Caco-2 (cell line): ENCODE data around the gene DCAF4. TPM values are rescaled to one million over a fixed set of nuclear protein-coding genes. Genes with fewer than 3 reads are reported as not detected.

ENCODE experiments used
- BruUV-seq: library from RNA; stranded (reverse); fragments of 400-500 nt; replicated peaks from 2 replicates; lab custom pipeline; 2021; lab: Mats Ljungman, UMichigan
- CTCF ChIA-PET: fragments of 300-600 bp; sonication (Branson Sonifier 250); formaldehyde crosslinking; loops from one replicate; lab custom pipeline; 2022; ENCODE audit warnings: antibody characterized with exemption; lab: Charles Lee
- POLR2A ChIA-PET: fragments of 300-600 bp; sonication (Branson Sonifier 250); formaldehyde crosslinking; loops from one replicate; lab custom pipeline; 2022; ENCODE audit warnings: antibody characterized with exemption; lab: Charles Lee
- DNase-seq, 2 experiments: peaks; one replicate each; pipeline versions ENCODE4 v3.0.0 to v3.0.0-alpha.2; 2020 to 2022
- H3K27me3 ChIP-seq: replicated peaks from 2 replicates; pipeline ENCODE4 v1.6.0; 2011; ENCODE audit warnings: low read length; ENCODE audit not compliant: control insufficient read depth, insufficient read depth
- H3K36me3 ChIP-seq: 2 replicates; pipeline ENCODE4 v1.5.1; 2011; ENCODE audit warnings: low read length; ENCODE audit not compliant: control insufficient read depth, insufficient read depth
- H3K4me1 ChIP-seq: fragments of 250-450 bp; sonication (Bioruptor Pico); 2 replicates; pipeline ENCODE4 v1.5.1; 2020; ENCODE audit warnings: mild to moderate bottlenecking
- H3K4me3 ChIP-seq: 2 replicates; pipeline ENCODE4 v1.5.1; 2011; ENCODE audit warnings: low read depth, mild to moderate bottlenecking, control low read depth, low read length
- H3K9me3 ChIP-seq: fragments of 250-450 bp; sonication (Bioruptor Pico); 2 replicates; pipeline ENCODE4 v1.5.1; 2020; ENCODE audit warnings: mild to moderate bottlenecking, moderate library complexity
- H3K27ac Mint-ChIP-seq: one replicate; pipeline ENCODE4 v1.8.0; 2022; ENCODE audit warnings: mixed read lengths; ENCODE audit not compliant: unreplicated experiment
- H3K27me3 Mint-ChIP-seq: one replicate; pipeline ENCODE4 v1.8.0; 2022; ENCODE audit warnings: mixed read lengths; ENCODE audit not compliant: insufficient read depth, unreplicated experiment
- H3K36me3 Mint-ChIP-seq: one replicate; pipeline ENCODE4 v1.8.0; 2022; ENCODE audit warnings: mild to moderate bottlenecking, mixed read lengths; ENCODE audit not compliant: insufficient read depth, unreplicated experiment
- H3K4me1 Mint-ChIP-seq: one replicate; pipeline ENCODE4 v1.8.0; 2022; ENCODE audit warnings: low read depth, mixed read lengths; ENCODE audit not compliant: unreplicated experiment
- H3K4me3 Mint-ChIP-seq: one replicate; pipeline ENCODE4 v1.8.0; 2022; ENCODE audit warnings: mild to moderate bottlenecking, moderate library complexity, mixed read lengths; ENCODE audit not compliant: unreplicated experiment
- H3K9me3 Mint-ChIP-seq: one replicate; pipeline ENCODE4 v1.8.0; 2022; ENCODE audit warnings: mixed read lengths; ENCODE audit not compliant: unreplicated experiment
- CTCF ChIP-seq, 2 experiments: fragments of 200-600 bp in 1 of 2; IDR thresholded peaks; 1 replicate in 1 of 2; 2 replicates in 1 of 2; pipeline versions ENCODE4 v1.5.1 to v1.8.0; 2011 to 2022; ENCODE audit warnings: antibody characterized with exemption in 1 of 2, control low read depth in 1 of 2, inconsistent platforms in 1 of 2, low read depth in 1 of 2, low read length in 1 of 2, mild to moderate bottlenecking in 1 of 2, moderate library complexity in 1 of 2; ENCODE audit not compliant: insufficient read depth in 1 of 2, severe bottlenecking in 1 of 2, unreplicated experiment in 1 of 2
- intact Hi-C: fragments of 100-400 bp; cut with micrococcal nuclease; formaldehyde crosslinking; loops from one replicate; pipeline ENCODE4 v1.10.0; 2022; ENCODE audit not compliant: unreplicated experiment
- total RNA-seq: library from RNA; stranded (reverse); gene quantifications from 2 replicates; pipeline ENCODE4 v1.2.3, GENCODE V29; 2022

DCAF4 gene
- total RNA-seq, 1 experiment from 2014 or later, result 21.1 TPM

GRCh38 chr14:73007835-73008234 is 81.6 kb downstream of the DCAF4 start:
- no peak for TF ChIP-seq CTCF (IDR thresholded peaks at IDR 0.05; ENCODE audit: insufficient read depth in 1 of 2, low read depth in 1 of 2, low read length in 1 of 2, severe bottlenecking in 1 of 2, unreplicated experiment in 1 of 2)
- intact Hi-C loops, result no loop called here
- H3K4me1 Mint-ChIP-seq, result no peaks in the 10 kb centered on the region
- peaks cover 7% of the 10 kb centered on the region for H3K36me3 Mint-ChIP-seq
- BruUV-seq, result no TSS peak
- no peak overlapping the region for H3K27ac Mint-ChIP-seq
- no peaks in the 10 kb centered on the region for H3K9me3 ChIP-seq
- no peaks in the 10 kb centered on the region for H3K27me3 ChIP-seq
- peak in 1 of 2 experiments; percentile 12 for DNase-seq
- H3K4me3 Mint-ChIP-seq, result no peak overlapping the region
- no peaks in the 10 kb centered on the region; the same call in 1 of the 2 replicates for H3K4me1 ChIP-seq
- no peak overlapping the region for H3K4me3 ChIP-seq
- no peaks in the 10 kb centered on the region for H3K36me3 ChIP-seq
- CTCF ChIA-PET, result interaction anchor here (0.6 kb wide), 1 partner anchor 8 kb away, joined by 3 read pairs; no protein-coding TSS in a partner anchor
- H3K9me3 Mint-ChIP-seq, result no peaks in the 10 kb centered on the region
- POLR2A ChIA-PET, result no interaction called here
- H3K27me3 Mint-ChIP-seq, result no peaks in the 10 kb centered on the region

GRCh38 chr14:73008501-73008900 is 82.2 kb downstream of the DCAF4 start:
- H3K27ac Mint-ChIP-seq, result no peak overlapping the region
- DNase-seq, result no peak
- H3K27me3 Mint-ChIP-seq, result no peaks in the 10 kb centered on the region
- Histone ChIP-seq H3K4me1 (no peaks in the 10 kb centered on the region; the same call in 1 of the 2 replicates), H3K27me3 (no peaks in the 10 kb centered on the region), H3K9me3 (no peaks in the 10 kb centered on the region), H3K36me3 (no peaks in the 10 kb centered on the region), H3K4me3 (no peak overlapping the region)
- intact Hi-C loops, result no loop called here
- no peak overlapping the region for H3K4me3 Mint-ChIP-seq
- CTCF ChIA-PET, result interaction anchor here (0.7 kb wide), 1 partner anchor 19 kb away, joined by 3 read pairs; the partner anchor contains the start of gene ZFYVE1
- POLR2A ChIA-PET, result no interaction called here
- BruUV-seq, result no TSS peak
- TF ChIP-seq CTCF (IDR thresholded peaks at IDR 0.05; ENCODE audit: insufficient read depth in 1 of 2, low read depth in 1 of 2, low read length in 1 of 2, severe bottlenecking in 1 of 2, unreplicated experiment in 1 of 2), result no peak
- no peaks in the 10 kb centered on the region for H3K9me3 Mint-ChIP-seq
- no peaks in the 10 kb centered on the region for H3K4me1 Mint-ChIP-seq
- H3K36me3 Mint-ChIP-seq, result peaks cover 14% of the 10 kb centered on the region

Other genes with a start within 250 kb of the DCAF4 start
- not detected in 2 replicates for gene DPF3, start 32.4 kb upstream of the DCAF4 start, total RNA-seq
- 10.8 and 10.9 TPM in 2 replicates for gene ZFYVE1, start 100.6 kb downstream of the DCAF4 start, total RNA-seq
- gene RBM25, start 132.1 kb downstream of the DCAF4 start, total RNA-seq, result 89.3 and 98.8 TPM in 2 replicates
- gene PSEN1, start 210.0 kb downstream of the DCAF4 start, total RNA-seq, result 74.8 and 76.8 TPM in 2 replicates